Amniotic stem cell (primary cell): ENCODE data around the gene IP6K1.
"Not testable (repeated sequence)": the region's sequence is repeated elsewhere in the genome, so short reads cannot be mapped to it uniquely, and the experiment has no call there.

Source experiments
- DNase-seq: peaks from one replicate; lab custom pipeline; 2025; lab: John Stamatoyannopoulos, UW

The IP6K1 gene

GRCh38 chr3:49763981-49764380 lies 22.4 kb downstream of the IP6K1 start:
- DNase-seq, result no peak

GRCh38 chr3:49761661-49762060 lies 24.7 kb downstream of the IP6K1 start:
- no peak for DNase-seq

- DNase-seq, result no peak
Measured at GRCh38 chr3:49759226-49759625, 27.1 kb downstream of the IP6K1 start.

- DNase-seq, result no peak
Measured at GRCh38 chr3:49757197-49757596, 29.1 kb downstream of the IP6K1 start.

GRCh38 chr3:49756036-49756435 lies 30.3 kb downstream of the IP6K1 start:
- DNase-seq, result no peak

- no peak for DNase-seq
Measured at GRCh38 chr3:49754536-49754935, 31.8 kb downstream of the IP6K1 start.

- DNase-seq, result no peak
Measured at GRCh38 chr3:49751501-49751900, 34.8 kb downstream of the IP6K1 start.

GRCh38 chr3:49750056-49750455 lies 36.3 kb downstream of the IP6K1 start:
- DNase-seq, result no peak

- DNase-seq, result not testable (repeated sequence)
Measured at GRCh38 chr3:49748874-49749273, 37.5 kb downstream of the IP6K1 start.

GRCh38 chr3:49747792-49748480 lies 38.4 kb downstream of the IP6K1 start:
- no peak for DNase-seq

- DNase-seq, result no peak
Measured at GRCh38 chr3:49745986-49746385, 40.4 kb downstream of the IP6K1 start.

GRCh38 chr3:49740427-49740826 lies 45.9 kb downstream of the IP6K1 start:
- no peak for DNase-seq

GRCh38 chr3:49738067-49738713 lies 48.2 kb downstream of the IP6K1 start:
- no peak for DNase-seq

- DNase-seq, result no peak
Measured at GRCh38 chr3:49734752-49735151, 51.6 kb downstream of the IP6K1 start.

- DNase-seq, result no peak
Measured at GRCh38 chr3:49733551-49733950, 52.8 kb downstream of the IP6K1 start.

GRCh38 chr3:49732597-49732996 lies 53.7 kb downstream of the IP6K1 start:
- no peak for DNase-seq

GRCh38 chr3:49729966-49730609 lies 56.3 kb downstream of the IP6K1 start:
- DNase-seq, result no peak

- no peak for DNase-seq
Measured at GRCh38 chr3:49727924-49728361, 58.4 kb downstream of the IP6K1 start.

GRCh38 chr3:49727154-49727923 lies 59.0 kb downstream of the IP6K1 start:
- no peak for DNase-seq

GRCh38 chr3:49725906-49726681 lies 60.2 kb downstream of the IP6K1 start:
- no peak for DNase-seq

- DNase-seq, result no peak
Measured at GRCh38 chr3:49724586-49724985, 61.8 kb downstream of the IP6K1 start.
